Stimulated activated naive CD8-positive, alpha-beta T cell treated with anti-CD3 and anti-CD28 coated beads, Interleukin-15, amount 100 ng/mL, for 72 hours (primary cell): ENCODE results near the gene PTGIS.

ENCODE experiments used
- ATAC-seq: fragments of 150-1000 bp; cut with Tn5 transposase; 2 replicates; pipeline ENCODE4 v1.10.0; 2021; ENCODE audit warnings: mild to moderate bottlenecking, moderate library complexity
- DNase-seq, 2 donors: peaks; one replicate each; pipeline ENCODE4 v3.0.0; 2021 to 2022
- H3K27ac Mint-ChIP-seq, 2 donors: one replicate each; pipeline ENCODE4 v1.8.0; 2022; ENCODE audit warnings: mild to moderate bottlenecking in 2 of 2, mixed read lengths in 2 of 2, moderate library complexity in 2 of 2
- H3K27me3 Mint-ChIP-seq: one replicate; pipeline ENCODE4 v1.8.0; 2022; ENCODE audit warnings: mixed read lengths
- H3K4me1 Mint-ChIP-seq: one replicate; pipeline ENCODE4 v1.8.0; 2022; ENCODE audit warnings: mild to moderate bottlenecking, mixed read lengths
- H3K4me3 Mint-ChIP-seq, 2 donors: one replicate each; pipeline ENCODE4 v1.8.0; 2022; ENCODE audit warnings: mild to moderate bottlenecking in 2 of 2, mixed read lengths in 2 of 2, moderate library complexity in 1 of 2
- H3K9me3 Mint-ChIP-seq, 2 donors: one replicate each; pipeline ENCODE4 v1.8.0; 2022; ENCODE audit warnings: mixed read lengths in 2 of 2

Gene PTGIS

GRCh38 chr20:49485563-49485962 lies 82.4 kb downstream of the PTGIS start:
- Mint-ChIP-seq H3K27ac (no peak overlapping the region), H3K4me1 (peaks cover 14% of the 10 kb centered on the region), H3K4me3 (no peak overlapping the region), H3K9me3 (peaks cover 10 to 12% of the 10 kb centered on the region in 2 donors), H3K27me3 (peaks cover 90% of the 10 kb centered on the region)
- ATAC-seq (no peak), DNase-seq (no peak)

DNA sequence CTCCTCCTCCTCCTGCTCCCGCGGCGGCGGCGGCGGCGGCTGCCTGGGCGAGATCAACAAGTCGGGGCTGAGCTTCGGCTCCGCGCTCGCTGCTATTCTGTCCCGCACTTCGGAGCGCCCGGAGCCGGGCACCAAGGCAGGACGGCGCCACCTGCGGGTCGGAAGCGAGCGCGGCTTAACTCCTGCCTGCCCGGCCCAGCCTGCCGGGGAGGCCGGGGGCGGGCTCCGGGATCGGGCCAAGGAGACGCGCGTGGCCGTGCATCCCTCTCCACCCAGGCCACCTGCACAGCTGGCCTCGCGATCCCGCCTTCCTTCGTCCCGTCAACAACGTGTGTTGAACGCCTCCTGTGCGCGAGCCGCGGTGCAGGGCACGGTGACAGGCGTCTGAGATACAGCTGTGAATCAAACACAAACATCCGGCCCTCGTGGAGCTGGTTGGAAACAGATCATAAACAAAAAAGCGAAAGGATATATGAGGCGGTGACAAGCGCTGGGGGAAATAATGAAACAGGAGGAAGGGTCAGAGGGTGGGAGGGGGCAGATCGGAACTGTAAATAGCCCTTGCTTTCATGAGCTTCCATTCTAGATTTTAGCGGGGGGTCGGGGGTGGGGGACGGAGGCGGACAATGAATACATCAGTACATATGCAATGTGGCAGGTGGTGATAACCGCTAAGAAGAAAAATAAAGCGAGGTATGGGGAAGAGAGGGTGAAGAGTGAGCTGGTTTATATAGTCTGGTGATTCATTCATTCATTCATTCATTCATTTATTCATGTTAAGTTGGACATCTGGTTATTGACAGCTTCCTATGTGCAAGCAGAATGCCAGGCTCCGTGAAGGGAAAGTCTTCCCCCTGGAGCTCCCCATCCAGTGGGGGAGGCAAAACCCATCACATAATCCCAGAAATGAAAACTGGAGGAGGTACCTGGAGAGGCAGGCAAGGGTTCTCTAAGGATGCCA lies 83.5 kb downstream of the PTGIS start:
- ATAC-seq (peak; percentile 95), DNase-seq (peak; percentile 70 to 72)
- Mint-ChIP-seq H3K4me1 (peaks cover 14% of the 10 kb centered on the region), H3K27me3 (peaks cover 92% of the 10 kb centered on the region), H3K4me3 (peak overlapping the region; percentile 74 to 81), H3K27ac (no peak overlapping the region), H3K9me3 (peaks cover 4 to 5% of the 10 kb centered on the region in 2 donors)

- ATAC-seq (peak; percentile 36), DNase-seq (no peak)
- H3K4me3 Mint-ChIP-seq = no peak overlapping the region
- peaks cover 92% of the 10 kb centered on the region for H3K27me3 Mint-ChIP-seq
- no peak overlapping the region for H3K27ac Mint-ChIP-seq
- peaks cover 14% of the 10 kb centered on the region for H3K4me1 Mint-ChIP-seq
- no peaks in the 10 kb centered on the region for H3K9me3 Mint-ChIP-seq
Measured at GRCh38 chr20:49483696-49484123, 84.2 kb downstream of the PTGIS start.

- no peak for DNase-seq
- H3K27ac Mint-ChIP-seq = no peak overlapping the region
- peaks cover 92% of the 10 kb centered on the region for H3K27me3 Mint-ChIP-seq
- ATAC-seq = no peak
- no peaks in the 10 kb centered on the region for H3K9me3 Mint-ChIP-seq
- H3K4me1 Mint-ChIP-seq = peaks cover 14% of the 10 kb centered on the region
- H3K4me3 Mint-ChIP-seq = peak overlapping the region in 1 of 2 donors; percentile 31
Measured at GRCh38 chr20:49483018-49483695, 84.8 kb downstream of the PTGIS start.

DNA sequence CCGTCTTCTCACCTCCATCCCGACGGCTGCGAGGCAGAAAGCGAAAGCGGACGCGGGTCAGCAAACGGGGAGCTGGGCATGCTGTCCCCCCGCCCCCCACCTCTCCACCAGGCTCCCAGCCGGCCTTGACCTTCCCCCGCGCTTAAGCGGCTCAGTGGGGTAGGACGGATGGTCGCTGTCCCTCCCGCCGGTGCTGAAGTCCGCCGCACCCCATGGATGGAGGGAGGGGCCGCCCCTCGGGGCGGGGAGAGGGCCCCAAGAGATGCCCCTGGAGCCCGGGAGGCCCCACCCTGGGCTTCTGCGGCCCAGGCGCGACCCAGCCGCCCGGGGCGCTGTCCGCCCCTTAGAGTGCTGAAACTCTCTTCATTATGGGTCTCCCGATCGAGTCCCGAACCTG lies 85.3 kb downstream of the PTGIS start, which contains the start of gene KCNB1:
TSS of gene KCNB1 (minus strand) at position 48 of the 397 bp plus-strand sequence. CDS start 188 bp downstream, outside the sequence.
- H3K9me3 Mint-ChIP-seq = no peaks in the 10 kb centered on the region
- peaks cover 88% of the 10 kb centered on the region for H3K27me3 Mint-ChIP-seq
- ATAC-seq = peak; percentile 58
- H3K4me3 Mint-ChIP-seq = peak within 1 kb of the TSS in 1 of 2 donors; percentile 31
- no peak within 1 kb of the TSS for H3K27ac Mint-ChIP-seq
- peaks cover 14% of the 10 kb centered on the region for H3K4me1 Mint-ChIP-seq
- peak; percentile 33 to 53 for DNase-seq

GRCh38 chr20:49482173-49482572 lies 85.8 kb downstream of the PTGIS start:
- Mint-ChIP-seq H3K4me3 (no peak overlapping the region), H3K9me3 (no peaks in the 10 kb centered on the region), H3K27me3 (peaks cover 83% of the 10 kb centered on the region), H3K4me1 (peaks cover 14% of the 10 kb centered on the region), H3K27ac (no peak overlapping the region)
- ATAC-seq (no peak), DNase-seq (no peak)

DNA sequence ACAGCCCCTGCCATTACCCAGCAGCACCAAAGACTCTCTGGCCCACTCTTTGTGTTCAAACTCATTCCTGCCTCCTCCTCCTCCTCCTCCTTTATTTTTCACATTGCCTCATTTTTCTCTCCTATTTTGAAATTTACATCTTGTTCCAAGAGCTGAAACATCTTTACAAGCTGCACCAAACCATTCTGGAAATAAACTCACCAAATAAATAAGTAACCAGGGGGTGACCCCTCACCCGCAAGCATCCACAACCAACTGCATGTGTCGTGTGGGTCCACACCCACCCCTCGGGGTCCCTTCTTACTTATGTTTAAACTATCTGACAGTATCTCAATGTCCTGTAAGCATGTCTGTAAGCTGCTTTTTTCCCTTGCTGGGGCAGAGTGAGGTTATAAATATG lies 86.8 kb downstream of the PTGIS start:
- Mint-ChIP-seq H3K27me3 (peaks cover 75% of the 10 kb centered on the region), H3K9me3 (no peaks in the 10 kb centered on the region), H3K27ac (no peak overlapping the region), H3K4me1 (peaks cover 14% of the 10 kb centered on the region), H3K4me3 (no peak overlapping the region)
- no peak for ATAC-seq
- no peak for DNase-seq

GRCh38 chr20:49480236-49480635 lies 87.7 kb downstream of the PTGIS start:
- ATAC-seq = no peak
- H3K4me1 Mint-ChIP-seq = peaks cover 14% of the 10 kb centered on the region
- H3K9me3 Mint-ChIP-seq = no peaks in the 10 kb centered on the region
- H3K4me3 Mint-ChIP-seq = no peak overlapping the region
- DNase-seq = no peak
- no peak overlapping the region for H3K27ac Mint-ChIP-seq
- H3K27me3 Mint-ChIP-seq = peaks cover 70% of the 10 kb centered on the region

GRCh38 chr20:49479785-49480184 lies 88.2 kb downstream of the PTGIS start:
- Mint-ChIP-seq H3K4me1 (peaks cover 14% of the 10 kb centered on the region), H3K27me3 (peaks cover 70% of the 10 kb centered on the region), H3K27ac (no peak overlapping the region), H3K9me3 (no peaks in the 10 kb centered on the region), H3K4me3 (no peak overlapping the region)
- ATAC-seq (no peak), DNase-seq (no peak)

GRCh38 chr20:49478754-49479689 lies 88.9 kb downstream of the PTGIS start:
- H3K9me3 Mint-ChIP-seq = no peaks in the 10 kb centered on the region
- H3K4me3 Mint-ChIP-seq = no peak overlapping the region
- ATAC-seq (no peak), DNase-seq (no peak)
- peaks cover 70% of the 10 kb centered on the region for H3K27me3 Mint-ChIP-seq
- H3K27ac Mint-ChIP-seq = no peak overlapping the region
- H3K4me1 Mint-ChIP-seq = peaks cover 8% of the 10 kb centered on the region

DNA sequence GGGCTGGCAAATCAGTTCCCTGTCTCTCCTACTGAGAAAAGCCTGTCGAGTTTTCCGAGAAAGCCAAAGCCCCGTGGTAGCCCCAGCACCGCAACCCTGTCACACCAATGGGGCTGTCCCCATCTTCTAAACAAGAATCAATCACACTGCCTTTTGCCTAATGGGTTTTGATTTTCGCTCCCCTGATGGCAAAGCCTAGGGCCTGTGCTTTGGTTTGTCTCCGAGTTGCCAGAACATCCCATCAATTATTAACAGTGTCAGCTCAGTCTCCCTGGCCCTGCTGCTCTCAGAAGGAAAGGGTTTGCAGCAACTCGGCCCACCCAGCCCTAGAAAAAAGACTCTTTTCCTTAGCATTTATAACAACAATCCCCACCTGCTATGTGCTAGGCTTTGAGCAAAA lies 89.7 kb downstream of the PTGIS start:
- no peak for DNase-seq
- peaks cover 65% of the 10 kb centered on the region for H3K27me3 Mint-ChIP-seq
- ATAC-seq = no peak
- H3K27ac Mint-ChIP-seq = no peak overlapping the region
- no peak overlapping the region for H3K4me3 Mint-ChIP-seq
- H3K4me1 Mint-ChIP-seq = peaks cover 5% of the 10 kb centered on the region
- no peaks in the 10 kb centered on the region for H3K9me3 Mint-ChIP-seq

- peaks cover 56% of the 10 kb centered on the region for H3K27me3 Mint-ChIP-seq
- no peak for ATAC-seq
- DNase-seq = no peak
- no peak overlapping the region for H3K4me3 Mint-ChIP-seq
- no peaks in the 10 kb centered on the region for H3K9me3 Mint-ChIP-seq
- H3K4me1 Mint-ChIP-seq = no peaks in the 10 kb centered on the region
- no peak overlapping the region for H3K27ac Mint-ChIP-seq
Measured at GRCh38 chr20:49477200-49477599, 90.7 kb downstream of the PTGIS start.

DNA sequence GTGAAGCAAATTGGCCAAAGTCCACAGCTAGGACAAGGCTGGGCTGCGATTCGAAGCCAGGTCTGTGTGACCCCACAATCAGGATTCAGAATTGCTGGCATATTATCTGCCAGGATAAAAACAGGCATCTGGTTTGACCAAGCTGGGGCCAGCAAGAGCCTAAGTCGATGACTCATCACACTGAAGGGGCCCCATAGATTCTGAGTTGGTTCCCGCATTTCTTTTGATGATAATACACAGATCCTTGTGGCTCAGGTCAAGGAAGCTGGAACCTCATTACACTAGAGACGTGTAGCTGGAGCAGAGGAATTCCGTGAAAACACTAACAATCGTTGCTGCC lies 92.0 kb downstream of the PTGIS start:
- H3K27ac Mint-ChIP-seq = no peak overlapping the region
- H3K9me3 Mint-ChIP-seq = no peaks in the 10 kb centered on the region
- DNase-seq = no peak
- H3K4me3 Mint-ChIP-seq = no peak overlapping the region
- H3K4me1 Mint-ChIP-seq = no peaks in the 10 kb centered on the region
- peaks cover 52% of the 10 kb centered on the region for H3K27me3 Mint-ChIP-seq
- ATAC-seq = no peak

- no peak for ATAC-seq
- Mint-ChIP-seq H3K4me3 (no peak overlapping the region), H3K27ac (no peak overlapping the region), H3K27me3 (peaks cover 52% of the 10 kb centered on the region), H3K9me3 (no peaks in the 10 kb centered on the region), H3K4me1 (no peaks in the 10 kb centered on the region)
- no peak for DNase-seq
Measured at GRCh38 chr20:49475292-49476015, 92.5 kb downstream of the PTGIS start.

DNA sequence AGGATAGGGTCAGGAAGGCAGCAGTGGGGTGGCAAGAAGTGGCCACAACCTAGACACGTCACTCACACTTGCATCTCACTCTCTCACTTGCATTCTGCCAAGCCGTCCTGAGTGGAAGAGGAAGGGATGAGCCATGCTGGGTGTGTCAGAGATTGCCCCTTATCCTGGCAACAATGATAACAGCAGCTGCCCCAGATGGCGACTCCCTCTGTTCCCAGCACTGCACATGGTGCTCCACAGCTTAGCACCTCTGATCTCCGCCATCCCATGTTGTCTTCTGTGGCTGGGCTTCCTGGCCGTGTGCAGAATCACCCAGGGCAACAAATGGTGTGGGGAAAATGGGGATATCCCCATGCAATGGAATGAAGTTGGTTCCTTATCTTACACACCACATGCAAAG lies 96.5 kb downstream of the PTGIS start:
- H3K4me3 Mint-ChIP-seq = no peak overlapping the region
- no peak for DNase-seq
- ATAC-seq = no peak
- no peak overlapping the region for H3K27ac Mint-ChIP-seq
- H3K4me1 Mint-ChIP-seq = no peaks in the 10 kb centered on the region
- H3K9me3 Mint-ChIP-seq = no peaks in the 10 kb centered on the region
- peaks cover 64% of the 10 kb centered on the region for H3K27me3 Mint-ChIP-seq
